Stomach (tissue), 9 donors: ENCODE results near the gene KRT76. TPM values are rescaled to one million over a fixed set of nuclear protein-coding genes. Genes with fewer than 3 reads are reported as not detected.

Source experiments
- DNase-seq, 2 donors: peaks; one replicate each; pipeline versions ENCODE4 v3.0.0 to v3.0.0-alpha.2; 2013 to 2019
- H3K27ac ChIP-seq, 5 donors: fragments of 200-600 bp in 4 of 5; sonication (generic) in 4 of 5; one replicate each; pipeline ENCODE4 v1.5.1; 2013 to 2019; ENCODE audit warnings: mild to moderate bottlenecking in 1 of 5, moderate library complexity in 1 of 5
- H3K27me3 ChIP-seq, 3 donors: fragments of 200-600 bp; sonication (generic); one replicate each; pipeline ENCODE4 v1.5.1; 2017 to 2019; ENCODE audit warnings: mixed run types in 1 of 3
- H3K36me3 ChIP-seq, 4 donors: fragments of 200-600 bp; sonication (generic); 1 replicate in 3 of 4; 2 replicates in 1 of 4; pipeline ENCODE4 v1.5.1; 2016 to 2019
- H3K4me1 ChIP-seq, 4 donors: fragments of 200-600 bp; sonication (generic); one replicate each; pipeline ENCODE4 v1.5.1; 2016 to 2019
- H3K4me3 ChIP-seq, 4 donors: fragments of 200-600 bp; sonication (generic) in 3 of 4; one replicate each; pipeline ENCODE4 v1.5.1; 2016 to 2019; ENCODE audit warnings: mild to moderate bottlenecking in 1 of 4
- H3K9me3 ChIP-seq, 4 donors: fragments of 200-600 bp; sonication (generic); one replicate each; pipeline ENCODE4 v1.5.1; 2016 to 2019
- EP300 ChIP-seq: sonication (generic); formaldehyde crosslinking; IDR thresholded peaks from one replicate; pipeline ENCODE4 v1.6.1; 2017; ENCODE audit warnings: antibody characterized with exemption
- POLR2A ChIP-seq, 4 donors: fragments of 450-650 bp; IDR thresholded peaks; one replicate each; pipeline ENCODE4 v1.6.1; 2016; ENCODE audit warnings: antibody characterized with exemption in 4 of 4, control low read depth in 2 of 4, mild to moderate bottlenecking in 1 of 4, moderate library complexity in 1 of 4
- POLR2AphosphoS5 ChIP-seq, 3 donors: sonication (generic); formaldehyde crosslinking; IDR thresholded peaks; one replicate each; pipeline ENCODE4 v1.6.1; 2016; ENCODE audit warnings: antibody characterized with exemption in 3 of 3
- WGBS, 5 donors: extraction: QIAGEN DNeasy Blood & Tissue Kit in 3 of 5; methylation state at CpG; one replicate each; pipeline versions ENCODE4 v1.1.5 to v1.1.7; 2013 to 2018; 5-methylcytosine and 5-hydroxymethylcytosine counted together
- intact Hi-C: fragments of 100-400 bp; cut with DNase I; formaldehyde crosslinking; loops from one replicate; pipeline ENCODE4 v1.15.1; 2023; ENCODE audit warnings: low total_unique reads
- polyA plus RNA-seq, 3 donors: library from polyadenylated mRNA; stranded (reverse); fragments of 200-250 nt; gene quantifications; one replicate each; pipeline ENCODE4 v1.2.3, GENCODE V29; 2013
- total RNA-seq, 5 donors: library from RNA; depleted of rRNA; stranded (reverse); fragments of >200 nt; gene quantifications; one replicate each; pipeline versions ENCODE4 v1.1.0 to v1.2.3, GENCODE V29; 2014 to 2016
- TF ChIP-seq, protein P1 (sequence below), 7 experiments: fragments of 450-650 bp in 4 of 7; fragments of 200-600 bp in 3 of 7; sonication (generic) in 3 of 7; IDR thresholded peaks; one replicate each; pipeline ENCODE4 v1.5.1; 2016 to 2019; ENCODE audit warnings: antibody characterized with exemption in 7 of 7, control low read depth in 2 of 7, mild to moderate bottlenecking in 1 of 7
- donor health status: healthy with polysubstance abuse.
- donor health status: Bipolar disorder and iron deficiency.
- donor health status: healthy.

KRT76 gene
- total and polyA plus RNA-seq, 8 donors, result not detected

GRCh38 chr12:52820521-52820920, 43.4 kb upstream of the KRT76 start:
- Histone ChIP-seq H3K27me3 (peaks cover 0 to 35% (median 8%) of the 10 kb centered on the region in 3 donors), H3K4me1 (peaks cover 0 to 10% (median 0%) of the 10 kb centered on the region in 4 donors), H3K36me3 (no peaks in the 10 kb centered on the region), H3K4me3 (no peak overlapping the region), H3K9me3 (no peaks in the 10 kb centered on the region), H3K27ac (no peak overlapping the region)
- 88 to 96% (median 92%) methylated on average over 6 of the region's 6 CpGs for WGBS, 5 donors
- intact Hi-C loops, result no loop called here
- TF ChIP-seq, protein P1, sequence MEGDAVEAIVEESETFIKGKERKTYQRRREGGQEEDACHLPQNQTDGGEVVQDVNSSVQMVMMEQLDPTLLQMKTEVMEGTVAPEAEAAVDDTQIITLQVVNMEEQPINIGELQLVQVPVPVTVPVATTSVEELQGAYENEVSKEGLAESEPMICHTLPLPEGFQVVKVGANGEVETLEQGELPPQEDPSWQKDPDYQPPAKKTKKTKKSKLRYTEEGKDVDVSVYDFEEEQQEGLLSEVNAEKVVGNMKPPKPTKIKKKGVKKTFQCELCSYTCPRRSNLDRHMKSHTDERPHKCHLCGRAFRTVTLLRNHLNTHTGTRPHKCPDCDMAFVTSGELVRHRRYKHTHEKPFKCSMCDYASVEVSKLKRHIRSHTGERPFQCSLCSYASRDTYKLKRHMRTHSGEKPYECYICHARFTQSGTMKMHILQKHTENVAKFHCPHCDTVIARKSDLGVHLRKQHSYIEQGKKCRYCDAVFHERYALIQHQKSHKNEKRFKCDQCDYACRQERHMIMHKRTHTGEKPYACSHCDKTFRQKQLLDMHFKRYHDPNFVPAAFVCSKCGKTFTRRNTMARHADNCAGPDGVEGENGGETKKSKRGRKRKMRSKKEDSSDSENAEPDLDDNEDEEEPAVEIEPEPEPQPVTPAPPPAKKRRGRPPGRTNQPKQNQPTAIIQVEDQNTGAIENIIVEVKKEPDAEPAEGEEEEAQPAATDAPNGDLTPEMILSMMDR (IDR thresholded peaks at IDR 0.05), result no peak
- TF ChIP-seq POLR2A (IDR thresholded peaks at IDR 0.05) (no peak), EP300 (no peak), POLR2AphosphoS5 (IDR thresholded peaks at IDR 0.05) (no peak)
- DNase-seq, result no peak

DNA sequence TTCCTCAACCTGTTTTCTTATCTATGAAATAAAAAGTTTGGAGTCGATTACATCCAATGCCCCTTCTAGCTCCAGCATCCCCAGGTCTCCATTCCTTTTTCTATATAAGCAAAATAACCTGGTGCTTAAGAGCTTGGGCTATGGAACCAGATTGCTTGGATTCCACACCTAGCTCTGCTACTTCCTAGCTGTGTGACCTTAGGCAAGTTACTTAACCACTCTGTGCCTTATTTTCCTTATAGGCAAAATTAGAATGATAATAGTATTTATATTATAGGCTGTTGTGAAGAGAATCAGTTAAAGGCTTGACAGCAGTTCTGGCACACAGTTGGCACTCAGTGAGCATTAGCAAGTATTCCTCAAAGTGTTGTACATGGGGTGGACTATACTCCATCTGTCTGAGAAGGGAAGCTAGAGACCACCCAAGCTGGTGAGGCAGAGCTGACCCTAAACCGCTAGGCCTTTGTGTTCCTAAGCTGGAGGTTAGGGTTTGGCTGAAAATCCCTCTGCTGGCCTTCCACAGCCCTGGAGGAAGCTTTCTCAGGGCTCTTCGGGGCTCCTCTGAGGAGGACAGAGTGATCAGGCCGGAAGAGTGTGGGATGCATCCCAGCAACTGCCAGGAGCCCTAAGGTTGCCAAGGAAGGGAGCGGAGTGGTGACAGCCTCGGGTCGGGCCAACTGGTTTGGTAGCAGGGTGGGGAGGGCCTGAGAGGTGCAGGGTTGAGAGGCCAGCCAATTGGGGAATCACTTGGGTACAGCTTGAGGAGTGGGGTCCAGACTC, 42.8 kb upstream of the KRT76 start:
- no peak overlapping the region for H3K4me3 ChIP-seq
- WGBS, 5 donors, result 80 to 85% (median 82%) methylated on average over 7 of the region's 7 CpGs
- no peak for DNase-seq
- H3K27ac ChIP-seq, result no peak overlapping the region
- H3K36me3 ChIP-seq, result no peaks in the 10 kb centered on the region
- peaks cover 0 to 35% (median 8%) of the 10 kb centered on the region in 3 donors for H3K27me3 ChIP-seq
- H3K4me1 ChIP-seq, result peaks cover 0 to 10% (median under 1%) of the 10 kb centered on the region in 4 donors
- intact Hi-C loops, result no loop called here
- H3K9me3 ChIP-seq, result no peaks in the 10 kb centered on the region
- TF ChIP-seq, protein P1 (IDR thresholded peaks at IDR 0.05), result no peak
- TF ChIP-seq POLR2AphosphoS5 (IDR thresholded peaks at IDR 0.05) (no peak), EP300 (no peak), POLR2A (IDR thresholded peaks at IDR 0.05) (no peak)

DNA sequence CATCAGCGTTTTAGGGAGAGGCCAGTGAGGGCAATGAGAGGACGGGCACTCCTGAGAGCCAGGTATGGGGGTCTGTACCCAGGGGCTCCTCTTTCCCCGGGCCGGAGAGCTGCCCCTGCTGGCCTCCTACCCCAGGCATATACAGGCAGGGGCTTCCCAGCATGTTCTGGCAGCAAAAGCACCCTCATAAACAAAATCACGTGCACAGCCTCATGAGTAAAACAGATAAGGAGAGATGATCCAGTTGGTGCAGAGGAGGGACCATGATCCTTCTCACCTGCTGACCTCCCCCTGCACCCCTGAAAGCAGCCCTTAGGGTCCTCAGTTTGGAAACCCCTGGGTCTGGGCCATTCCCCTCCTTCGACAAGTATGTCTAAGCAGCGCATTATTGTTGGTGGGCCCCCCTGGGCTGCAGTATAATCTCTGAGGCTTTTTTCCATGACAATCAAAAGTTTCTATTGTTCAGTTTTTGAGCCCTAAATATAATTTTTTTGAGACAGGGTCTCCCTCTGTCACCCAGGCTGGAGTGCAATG, 41.8 kb upstream of the KRT76 start:
- H3K9me3 ChIP-seq, result no peaks in the 10 kb centered on the region
- H3K27ac ChIP-seq, result no peak overlapping the region
- intact Hi-C loops, result no loop called here
- WGBS, 5 donors, result 39 to 68% (median 45%) methylated on average over 7 of the region's 7 CpGs
- H3K36me3 ChIP-seq, result no peaks in the 10 kb centered on the region
- no peak for TF ChIP-seq EP300
- TF ChIP-seq POLR2AphosphoS5 (IDR thresholded peaks at IDR 0.05), result no peak
- TF ChIP-seq, protein P1 (IDR thresholded peaks at IDR 0.05), result no peak
- TF ChIP-seq POLR2A (IDR thresholded peaks at IDR 0.05), result no peak
- no peak overlapping the region for H3K4me3 ChIP-seq
- peaks cover 0 to 35% (median 8%) of the 10 kb centered on the region in 3 donors for H3K27me3 ChIP-seq
- DNase-seq, result no peak
- H3K4me1 ChIP-seq, result peaks cover 0 to 20% (median 6%) of the 10 kb centered on the region in 4 donors

- 19 to 48% (median 34%) methylated on average over 6 to 7 of the region's 7 CpGs for WGBS, 5 donors
- H3K9me3 ChIP-seq, result no peaks in the 10 kb centered on the region
- peaks cover 0 to 35% (median 8%) of the 10 kb centered on the region in 3 donors for H3K27me3 ChIP-seq
- peak in 1 of 2 donors; percentile 40 for DNase-seq
- no peak overlapping the region for H3K4me3 ChIP-seq
- intact Hi-C loops, result no loop called here
- peaks cover 0 to 22% (median 7%) of the 10 kb centered on the region in 4 donors for H3K4me1 ChIP-seq
- no peak overlapping the region for H3K27ac ChIP-seq
- no peaks in the 10 kb centered on the region for H3K36me3 ChIP-seq
- TF ChIP-seq, protein P1 (IDR thresholded peaks at IDR 0.05), result no peak
- TF ChIP-seq POLR2A (IDR thresholded peaks at IDR 0.05) (no peak), POLR2AphosphoS5 (IDR thresholded peaks at IDR 0.05) (no peak), EP300 (no peak)
Measured at GRCh38 chr12:52818388-52818787, 41.2 kb upstream of the KRT76 start.
